HG03439 (cell line): Measurements from ENCODE around the gene F8.
"Not testable (repeated sequence)": the region's sequence is repeated elsewhere in the genome, so short reads cannot be mapped to it uniquely, and the experiment has no call there.

Experiments used
- ATAC-seq: cut with Tn5 transposase; IDR thresholded peaks from one replicate; pipeline ENCODE4 v1.9.1; 2021; ENCODE audit warnings: mild to moderate bottlenecking, moderate library complexity; ENCODE audit not compliant: unreplicated experiment

The F8 gene

DNA sequence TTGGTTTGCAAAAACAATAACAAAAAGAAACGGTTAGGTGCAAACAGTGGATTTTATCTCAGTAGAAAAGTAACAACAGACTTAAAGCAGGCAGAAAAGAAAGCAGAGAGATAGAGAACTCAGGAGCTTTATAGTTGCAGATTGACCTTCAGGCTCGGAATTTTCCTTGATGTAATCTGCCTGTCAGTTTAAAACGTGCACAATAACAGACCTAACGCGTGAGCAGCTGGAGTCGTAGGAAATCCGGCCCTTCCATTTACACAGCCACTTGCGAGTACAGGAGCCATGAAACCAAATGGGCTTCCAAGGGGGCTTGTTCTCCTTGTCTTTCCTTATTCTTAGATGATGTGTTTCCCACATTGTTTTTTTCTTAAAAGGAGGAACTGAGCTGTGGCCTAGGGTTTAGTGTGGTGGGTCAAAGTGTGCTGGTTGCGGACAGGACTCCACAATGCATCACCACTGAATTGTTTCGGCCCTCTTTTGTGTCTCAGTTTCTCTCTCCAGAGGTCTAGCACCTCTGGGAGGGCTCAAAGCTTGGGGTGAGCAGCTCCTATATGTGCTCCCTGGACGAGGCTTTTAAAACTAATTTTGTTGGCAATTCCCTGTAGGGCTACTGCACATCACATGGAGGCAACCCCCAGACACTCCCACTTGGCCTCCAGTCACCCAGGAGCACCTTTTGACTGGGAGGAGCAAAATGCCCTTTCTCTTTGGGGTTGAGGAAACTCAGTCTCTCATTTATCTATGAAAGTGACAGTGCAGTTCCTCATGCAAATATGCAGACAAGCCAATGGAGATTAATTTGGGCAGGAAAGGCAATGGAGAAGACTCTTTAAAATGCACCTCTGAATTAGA, 203.4 kb downstream of the F8 start:
- ATAC-seq: no peak

DNA sequence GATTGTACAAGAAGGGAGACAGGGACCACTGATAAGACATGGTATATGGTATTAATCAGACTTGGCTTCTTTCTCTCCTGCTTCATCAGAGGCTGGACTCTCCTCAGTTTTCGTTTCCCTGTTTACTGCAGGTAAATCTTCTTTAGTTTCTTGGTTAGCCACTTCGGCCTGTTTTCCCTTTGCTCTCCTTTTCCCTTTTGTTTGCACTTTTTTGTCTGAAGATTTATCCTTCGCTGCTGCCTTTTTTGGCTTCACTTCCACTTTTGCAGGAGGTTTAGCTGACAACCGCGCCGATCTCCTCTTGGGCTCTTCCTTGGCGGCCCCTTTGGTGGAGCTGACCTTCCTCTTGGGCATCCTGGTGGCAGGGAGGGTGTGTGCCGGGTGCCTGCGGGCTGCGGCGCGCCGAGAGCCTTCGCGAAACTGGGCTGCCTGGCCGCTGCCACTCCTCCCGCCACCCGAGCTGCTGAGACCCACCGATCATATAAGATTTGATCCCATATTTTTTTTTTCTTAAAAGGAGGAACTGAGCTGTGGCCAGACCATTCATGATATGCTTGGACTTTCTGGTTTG, 205.4 kb downstream of the F8 start:
- ATAC-seq: not testable (repeated sequence)

DNA sequence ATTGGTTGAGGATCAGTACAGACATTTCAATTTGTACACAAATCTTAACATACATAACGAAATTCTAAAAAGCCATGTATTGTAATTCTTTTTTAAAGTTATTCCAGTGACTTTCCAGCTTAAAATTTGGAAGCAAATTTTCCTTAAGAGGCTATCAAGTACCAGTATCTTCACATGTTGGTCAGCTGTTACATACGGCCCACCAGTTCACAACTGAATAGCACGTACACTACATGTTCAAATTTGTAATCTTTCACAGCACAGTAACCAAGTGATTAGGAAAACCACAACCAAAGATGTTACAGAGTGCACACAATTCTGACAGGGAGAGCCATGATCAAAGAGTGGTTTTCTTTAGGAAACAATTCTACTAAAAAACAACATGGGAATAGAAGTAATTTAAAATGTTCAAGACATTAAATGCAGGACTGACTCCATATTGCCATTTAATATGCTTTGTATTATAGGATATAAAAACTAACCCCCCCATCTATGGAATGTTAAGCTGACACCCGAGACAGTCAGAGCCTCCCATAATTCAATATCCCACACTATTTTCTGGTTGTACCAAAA, 206.1 kb downstream of the F8 start:
- ATAC-seq: not testable (repeated sequence)

DNA sequence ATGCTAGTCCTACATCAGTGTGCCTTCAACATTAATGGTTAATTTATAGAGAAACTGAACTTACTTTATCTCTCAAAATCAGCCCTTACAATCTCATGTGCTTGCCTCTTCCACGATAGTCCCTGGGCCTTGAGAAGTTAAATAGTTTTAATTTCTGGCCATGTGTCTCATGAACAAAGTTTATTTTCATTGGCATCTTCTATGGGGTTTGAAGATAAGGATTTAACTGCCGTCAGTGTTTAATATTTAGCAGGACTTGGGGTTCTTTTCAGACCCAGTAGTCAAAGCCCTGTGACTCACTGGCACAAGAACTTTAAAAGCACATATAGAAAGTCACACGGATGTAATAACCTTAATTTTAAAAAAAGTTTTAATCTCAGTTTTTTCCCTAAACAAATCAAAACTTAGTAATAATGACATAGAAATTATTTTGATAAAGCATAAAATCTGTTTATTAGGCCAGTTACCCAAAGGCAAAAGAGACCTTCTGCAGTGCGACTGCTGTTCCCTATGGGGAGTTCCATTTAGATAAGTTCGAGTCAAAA, 207.2 kb downstream of the F8 start:
- no peak for ATAC-seq

DNA sequence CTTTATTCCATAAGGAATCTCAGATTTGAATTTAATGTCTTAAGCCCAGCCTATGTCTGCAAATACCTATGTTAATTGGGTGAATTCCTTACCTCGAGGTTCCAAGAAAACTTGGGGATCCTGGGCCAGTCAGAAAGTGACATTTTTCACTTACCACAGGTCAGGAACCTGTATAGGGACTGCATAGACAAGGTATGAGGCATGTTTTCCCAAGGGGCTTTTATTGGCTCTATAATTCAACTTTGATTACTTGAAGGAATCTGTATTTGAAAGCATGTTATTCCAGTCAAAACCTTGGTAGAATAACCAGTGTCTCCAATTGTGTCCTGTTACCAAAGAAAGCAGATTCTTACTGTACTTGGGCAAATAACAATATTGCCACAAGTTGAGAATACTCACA, 208.7 kb downstream of the F8 start:
- ATAC-seq: no peak

DNA sequence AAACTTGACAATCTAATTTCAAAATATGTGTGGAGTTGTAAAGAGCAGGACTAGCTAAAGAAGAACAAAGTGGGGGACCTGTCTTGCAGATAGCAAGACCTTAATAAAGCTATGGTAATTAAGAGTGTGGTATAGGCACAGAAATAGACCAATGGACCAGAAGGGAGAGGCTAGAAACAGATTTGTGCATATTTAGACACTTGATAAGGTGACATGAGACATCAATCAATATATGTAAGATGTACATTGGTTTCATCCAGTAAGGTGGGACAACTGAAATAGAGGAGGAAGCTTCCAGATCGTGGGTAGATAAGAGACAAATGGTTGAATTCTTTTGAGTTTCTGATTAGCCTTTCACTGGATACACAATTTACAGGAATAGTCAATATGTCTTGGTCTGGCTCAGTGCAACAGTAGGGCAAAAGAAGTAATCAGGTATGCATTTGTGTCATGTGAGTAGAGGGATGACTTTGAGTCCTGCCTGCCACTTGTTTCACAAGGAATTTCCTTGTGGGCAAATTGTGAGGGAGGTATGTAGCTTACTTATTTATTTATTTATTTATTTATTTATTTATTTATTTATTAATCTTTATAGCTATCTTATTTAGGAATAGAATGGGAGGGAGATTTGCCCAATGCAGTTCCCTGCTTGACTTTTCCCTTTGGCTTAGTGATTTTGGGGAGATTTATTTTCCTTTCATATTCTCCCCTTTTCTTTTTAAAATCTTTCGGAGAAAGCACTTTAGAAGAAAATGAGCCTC, 210.0 kb downstream of the F8 start:
- no peak for ATAC-seq

DNA sequence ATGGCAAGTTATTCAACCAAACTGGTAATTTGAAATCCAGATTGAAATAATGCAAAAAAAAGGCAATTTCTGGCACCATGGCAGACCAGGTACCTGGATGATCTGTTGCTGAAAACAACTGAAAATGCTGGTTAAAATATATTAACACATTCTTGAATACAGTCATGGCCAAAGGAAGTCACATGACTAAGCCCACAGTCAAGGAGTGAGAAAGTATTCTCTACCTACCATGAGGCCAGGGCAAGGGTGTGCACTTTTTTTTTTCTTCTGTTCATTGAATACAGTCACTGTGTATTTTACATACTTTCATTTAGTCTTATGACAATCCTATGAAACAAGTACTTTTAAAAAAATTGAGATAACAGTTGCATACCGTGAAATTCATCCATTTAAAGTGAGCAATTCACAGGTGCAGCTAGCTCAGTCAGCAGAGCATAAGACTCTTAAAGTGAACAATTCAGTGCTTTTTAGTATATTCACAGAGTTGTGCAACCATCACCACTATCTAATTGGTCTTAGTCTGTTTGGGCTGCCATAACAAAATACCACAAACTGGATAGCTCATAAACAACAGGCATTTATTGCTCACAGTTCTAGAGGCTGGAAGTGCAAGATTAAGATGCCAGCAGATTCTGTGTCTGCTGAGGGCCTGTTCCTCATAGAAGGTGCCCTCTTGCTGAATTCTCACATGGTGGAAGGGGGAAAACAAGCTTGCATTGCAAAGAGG, 212.4 kb downstream of the F8 start:
- ATAC-seq: no peak

DNA sequence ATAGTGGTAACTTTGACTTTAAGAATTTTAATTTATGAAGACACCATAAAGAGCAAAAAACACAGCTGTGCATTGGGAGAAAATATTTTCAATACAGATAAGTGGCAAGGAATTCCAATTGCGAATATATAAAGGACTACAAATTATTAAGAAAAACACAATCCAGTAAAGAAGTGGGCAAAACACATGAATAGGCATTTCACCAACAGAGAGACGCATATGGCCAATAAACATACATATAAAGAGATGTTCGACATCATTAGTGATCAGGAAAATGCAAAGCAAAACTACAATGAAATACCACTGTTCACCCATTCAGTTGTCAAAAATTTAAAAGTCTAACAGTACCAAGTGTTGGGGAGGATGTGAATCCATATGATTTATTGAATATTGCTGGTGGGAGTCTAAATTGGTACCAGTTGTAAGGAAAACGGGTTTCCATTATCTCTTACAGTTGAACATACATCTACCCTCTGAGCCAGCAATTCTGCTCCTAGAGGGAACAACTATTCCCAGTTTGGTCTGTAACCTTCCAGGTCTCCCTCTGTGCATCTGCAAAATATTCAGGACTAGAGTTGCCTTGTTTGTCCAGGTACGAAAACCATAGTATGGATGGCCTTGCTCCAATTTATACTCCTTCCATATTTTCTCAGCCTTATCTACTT, 215.6 kb downstream of the F8 start:
- no peak for ATAC-seq

DNA sequence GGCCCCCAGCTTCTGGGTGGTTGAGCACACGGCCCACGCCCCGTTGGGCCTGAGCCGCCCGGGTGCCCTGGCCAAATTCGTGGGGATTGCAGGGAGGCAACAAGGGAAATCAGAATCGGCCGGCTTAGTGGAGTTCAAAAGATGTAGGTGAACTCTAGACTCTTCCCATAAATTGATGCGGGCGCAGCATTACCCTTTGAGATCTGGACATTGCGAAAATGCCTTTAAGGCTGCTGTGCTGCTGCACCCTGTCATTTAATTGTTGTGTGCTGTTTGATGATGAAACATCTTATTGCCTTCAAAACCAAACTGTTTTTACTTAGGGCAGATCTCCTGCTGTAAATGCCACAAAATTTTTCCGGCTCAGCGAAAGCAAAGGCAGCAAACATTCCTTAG, 216.8 kb downstream of the F8 start:
- ATAC-seq: no peak

DNA sequence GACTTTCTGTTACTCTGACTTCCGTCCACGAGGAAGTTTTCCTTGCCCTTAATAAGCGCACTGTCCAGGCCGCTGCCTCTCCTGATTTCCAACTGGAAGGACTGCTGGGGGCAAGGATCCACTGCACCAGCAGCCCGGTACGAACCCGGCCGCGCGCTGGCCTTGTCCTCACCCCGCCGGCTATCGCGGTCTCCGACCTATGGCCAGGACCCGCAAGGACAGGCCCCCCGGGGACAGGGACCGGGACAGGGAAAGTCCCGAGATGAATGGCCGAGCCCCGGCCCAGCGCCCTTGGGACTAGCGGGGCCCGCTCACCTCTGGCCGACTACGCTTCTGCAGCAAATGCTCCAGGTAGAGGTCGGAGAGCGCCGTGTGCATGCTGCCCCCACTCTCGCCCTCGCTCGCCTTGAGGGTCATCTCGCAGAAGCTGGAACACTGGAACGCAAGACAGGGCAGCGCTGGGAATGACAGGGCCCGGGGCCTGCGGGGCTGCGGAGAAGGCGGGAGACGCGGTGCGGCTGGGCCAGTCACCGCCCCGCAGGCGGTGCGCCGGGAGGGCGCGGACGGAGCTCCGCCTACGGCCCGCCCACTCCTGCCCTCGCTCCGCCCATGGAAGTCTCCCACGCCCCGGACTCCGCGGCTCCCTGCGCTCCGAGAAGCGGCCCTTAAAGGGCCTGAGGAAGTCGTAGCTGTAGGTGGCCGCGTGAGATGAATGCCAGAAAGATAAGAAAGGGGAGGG, 217.4 kb downstream of the F8 start, which contains the start of gene MPP1:
Gene MPP1, minus strand, starts transcription at position 529 of the 739 bp plus-strand sequence. Its CDS starts 112 bp downstream, at position 417.
- peak; percentile 95 for ATAC-seq

DNA sequence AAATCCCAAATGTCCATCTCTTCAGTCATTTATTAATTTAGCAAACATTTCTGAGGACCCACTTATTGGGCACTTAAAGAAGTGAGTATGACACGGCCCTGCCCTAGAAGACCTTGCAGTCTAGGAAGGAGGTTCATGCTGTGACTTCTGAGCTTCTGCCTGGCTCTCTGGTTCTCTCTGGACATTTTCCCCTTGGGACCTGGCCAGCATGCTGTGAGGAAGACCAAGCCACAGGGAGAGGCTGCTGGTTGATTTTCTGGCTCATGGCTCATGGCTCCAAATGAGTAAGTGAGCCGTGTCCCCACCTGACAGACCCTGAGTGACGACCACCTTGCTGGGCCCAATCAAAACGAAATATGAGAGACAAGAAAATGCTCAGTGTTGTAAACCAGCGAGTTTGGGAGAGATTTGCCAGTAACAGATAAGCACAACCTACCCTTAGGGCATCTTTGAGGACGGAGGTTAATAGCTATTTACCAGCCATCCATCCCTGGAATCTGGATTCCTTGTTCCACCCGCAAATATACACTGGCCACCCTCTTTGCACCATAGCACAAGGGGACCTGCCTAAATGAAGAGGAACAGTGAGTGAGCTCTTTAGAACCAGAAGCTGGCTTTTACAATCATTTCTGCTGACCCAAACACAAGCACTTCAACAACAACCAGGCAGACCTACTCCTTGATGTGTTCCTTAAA, 218.1 kb downstream of the F8 start:
- no peak for ATAC-seq

DNA sequence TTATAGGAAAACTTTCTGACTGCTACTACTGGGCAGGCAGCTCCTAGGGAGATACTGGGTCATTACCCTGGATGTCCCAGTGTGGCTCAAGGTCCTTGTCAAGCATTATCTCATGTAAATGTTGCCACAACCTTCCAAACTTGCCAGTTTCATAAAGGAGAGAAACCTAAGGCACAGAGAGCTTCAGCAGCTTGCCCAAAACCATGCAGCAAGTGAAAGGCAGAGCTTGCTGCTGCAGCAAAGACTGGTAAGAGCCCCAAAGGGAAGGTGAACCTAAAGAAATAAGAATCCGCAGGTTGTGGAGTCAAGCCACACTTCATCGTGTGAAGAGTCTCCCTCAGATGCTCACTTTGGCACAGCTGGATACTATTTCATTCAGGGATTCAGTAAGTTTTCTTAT, 219.6 kb downstream of the F8 start:
- no peak for ATAC-seq

DNA sequence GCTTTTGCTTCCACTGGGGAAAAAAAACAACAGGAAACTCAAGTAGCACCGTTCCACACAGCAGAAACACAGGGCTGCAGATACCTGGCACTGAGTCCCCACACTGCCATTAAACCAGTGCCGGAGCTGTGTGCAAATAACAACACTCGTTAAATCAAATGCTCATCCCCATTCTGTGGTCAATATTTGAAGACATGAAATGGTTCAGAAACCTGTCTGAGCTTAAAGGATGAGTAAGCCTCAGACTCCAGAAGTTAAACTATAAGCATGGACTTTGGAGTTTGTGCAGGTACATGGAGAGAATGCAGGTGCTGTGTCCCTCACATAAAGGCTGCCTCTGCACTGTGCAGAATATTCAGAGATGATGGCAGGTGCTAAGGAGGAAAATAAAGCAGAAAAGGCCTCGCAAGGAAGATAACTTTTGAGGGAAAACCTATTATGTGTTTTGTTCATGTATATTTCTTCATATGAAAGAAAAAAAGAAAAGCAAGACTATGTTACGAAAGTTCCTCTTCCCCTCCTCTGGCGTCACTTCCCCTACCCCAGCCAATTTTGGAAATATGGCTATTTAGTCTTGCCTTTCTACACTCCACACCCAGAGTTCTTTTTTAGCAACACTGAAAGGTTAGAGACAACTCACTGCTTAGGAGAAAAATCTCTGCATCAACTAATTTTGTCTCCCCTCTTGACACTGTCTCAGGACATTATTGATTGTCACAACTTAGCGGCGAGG, 221.9 kb downstream of the F8 start:
- ATAC-seq: no peak

DNA sequence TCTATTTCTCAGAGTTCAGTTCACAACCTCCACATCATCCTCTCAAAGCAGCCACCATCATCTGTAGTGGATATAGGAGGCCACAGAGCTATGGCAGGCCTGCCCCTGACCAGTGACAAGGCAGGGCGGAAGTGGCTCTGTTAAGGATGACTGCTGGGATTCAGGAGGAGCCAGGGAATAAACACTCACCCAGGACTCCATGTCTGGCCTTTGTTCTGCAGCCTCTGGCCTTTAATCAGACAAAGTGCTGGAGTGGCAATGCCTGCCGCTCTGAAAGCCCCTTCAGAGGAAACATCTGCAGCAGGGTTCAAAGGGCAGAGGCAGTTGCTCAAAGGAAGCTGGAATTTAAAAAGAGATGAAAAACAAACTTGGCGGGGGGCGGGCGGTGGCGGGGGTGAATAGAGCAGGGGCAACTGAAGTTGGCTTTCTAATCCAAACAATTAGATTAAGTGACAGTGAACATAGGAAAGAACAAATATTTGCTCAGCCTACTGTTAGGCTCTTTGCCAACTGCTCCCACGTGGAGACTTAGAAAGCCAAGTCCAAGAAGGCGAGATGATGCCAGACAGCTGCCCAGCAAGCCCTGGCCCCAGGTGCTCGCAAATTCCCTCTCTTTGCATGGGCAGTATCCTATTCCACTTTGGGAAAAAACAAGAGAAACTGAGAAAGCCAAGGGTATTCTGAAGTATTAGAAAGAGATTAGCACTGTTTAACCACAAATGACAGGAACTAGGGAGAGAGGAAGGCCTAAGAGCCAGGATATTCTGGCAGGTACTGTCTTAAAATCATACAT, 222.8 kb downstream of the F8 start:
- ATAC-seq: no peak

DNA sequence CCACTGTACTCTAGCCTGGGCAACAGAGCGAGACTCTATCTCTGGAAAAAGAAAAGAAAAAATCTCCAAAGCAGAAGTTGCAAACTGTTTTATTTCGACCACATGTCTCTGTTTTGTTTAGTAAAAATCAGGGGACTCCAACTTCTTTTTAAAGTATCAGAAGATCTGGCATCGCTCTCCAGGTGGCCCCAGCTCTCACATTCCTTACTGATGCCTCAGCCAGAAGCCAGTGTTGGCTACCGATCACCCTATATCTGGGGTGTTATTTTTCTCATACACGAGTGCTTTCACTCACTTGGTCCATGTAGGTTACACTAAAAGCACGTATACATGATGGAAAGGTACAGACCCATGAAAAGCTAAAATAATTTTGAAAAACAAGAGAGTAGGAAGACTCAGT, 225.5 kb downstream of the F8 start:
- ATAC-seq: no peak

DNA sequence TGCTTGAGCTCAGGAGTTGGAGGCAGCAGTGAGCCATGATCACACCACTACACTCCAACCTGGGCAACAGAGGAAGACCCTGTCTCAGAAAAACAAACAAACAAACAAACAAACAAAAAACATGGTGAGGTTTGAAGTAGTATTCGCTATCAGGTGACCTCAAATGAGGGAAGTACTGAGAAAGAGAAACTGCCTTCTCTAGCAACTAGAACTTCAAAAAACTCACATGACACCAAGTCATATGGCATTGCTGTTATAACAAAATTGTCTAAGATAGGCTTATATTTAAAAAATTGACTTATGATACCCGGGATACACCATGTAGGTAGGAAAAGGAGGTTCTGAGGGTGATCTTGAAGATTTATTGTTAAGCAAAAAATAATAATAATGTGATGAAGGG, 227.5 kb downstream of the F8 start:
- no peak for ATAC-seq

DNA sequence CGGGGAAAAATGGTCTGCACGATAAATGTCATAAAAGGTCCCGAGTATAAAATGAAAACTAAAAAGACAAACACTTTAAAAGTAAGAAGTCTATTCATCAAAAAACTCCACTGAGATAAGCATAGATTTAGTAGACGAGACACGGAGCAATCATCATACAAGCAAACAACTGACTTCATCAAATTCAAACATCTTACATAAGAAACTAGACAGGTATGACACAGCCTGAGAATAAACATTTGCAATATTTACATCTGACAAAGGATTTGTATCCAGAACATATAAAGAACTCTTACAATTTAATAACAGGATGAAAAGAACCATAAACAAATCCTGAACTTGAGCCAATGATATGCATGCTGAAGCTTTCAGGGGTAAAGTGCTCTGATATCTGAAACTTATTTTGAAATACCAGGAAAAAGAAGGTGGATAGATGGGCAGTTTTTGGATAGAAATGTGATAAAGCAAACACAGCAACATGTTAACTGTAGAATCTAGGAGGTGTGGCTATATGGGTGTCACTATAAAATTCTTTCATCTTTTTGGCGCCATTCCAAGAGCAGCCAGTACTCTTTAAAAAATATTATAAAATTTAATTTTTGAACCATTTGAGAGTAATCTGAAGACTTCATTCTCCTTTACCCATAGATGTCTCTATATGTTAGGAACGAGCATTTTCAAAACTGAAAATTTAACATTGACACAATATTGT, 229.3 kb downstream of the F8 start:
- no peak for ATAC-seq
